ENCODE measurements around the gene HACD3. TPM values are rescaled to one million over a fixed set of nuclear protein-coding genes. Genes with fewer than 3 reads are reported as not detected.

Gene HACD3
- total RNA-seq, 4 donors from 2014 or later = 103 to 172 (median 128) TPM

DNA sequence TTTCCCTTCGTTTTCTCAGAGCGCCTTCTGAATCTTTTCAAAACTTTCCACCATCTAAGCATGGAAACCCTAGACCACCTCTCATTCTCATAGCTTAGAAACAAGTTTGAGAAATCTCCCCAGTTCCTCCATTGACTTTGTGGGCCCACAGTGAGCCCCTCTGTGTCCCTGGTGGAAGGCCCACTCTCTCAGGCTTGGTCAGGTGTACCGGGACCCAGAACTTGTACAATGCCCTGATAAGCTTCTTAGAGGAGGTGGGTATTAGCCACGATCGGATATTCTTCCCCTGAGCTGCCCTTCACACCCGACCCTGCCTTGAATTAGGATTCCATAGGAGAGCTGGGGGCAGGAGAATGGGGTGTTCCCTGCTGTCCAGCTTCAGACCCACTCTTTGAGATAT, 91.4 kb downstream of the HACD3 start, which contains the start of gene SLC24A1:
Gene SLC24A1, plus strand, starts transcription at position 301 of the 400 bp plus-strand sequence. CDS start 2,143 bp downstream, outside the sequence.
- intact Hi-C loops (cut with DNase I) = no loop called here
- 88 to 92% methylated on average over 6 of the region's 6 CpGs for WGBS, 2 donors

DNA sequence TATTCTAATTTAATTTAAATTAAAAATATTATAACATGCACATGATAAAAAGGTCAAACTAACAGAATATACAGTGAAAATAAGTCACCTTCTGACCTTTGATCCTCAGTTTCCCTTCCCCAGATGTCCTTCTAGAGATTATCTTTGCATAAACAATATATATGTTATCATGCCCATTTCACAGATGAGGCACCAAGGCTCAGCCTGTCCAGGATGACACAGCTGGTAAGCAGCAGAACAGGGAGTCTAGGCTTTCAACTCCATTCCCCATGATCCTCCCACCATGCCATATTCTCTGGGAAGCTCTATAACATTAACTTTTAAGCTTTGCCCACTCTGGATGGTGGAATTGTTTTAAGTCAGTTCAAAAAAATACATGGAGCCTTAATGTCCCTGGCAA, 92.8 kb downstream of the HACD3 start:
- H3K9me3 ChIP-seq = no peaks in the 10 kb centered on the region
- TF ChIP-seq POLR2A (IDR thresholded peaks at IDR 0.05) = no peak
- TF ChIP-seq, protein P1, sequence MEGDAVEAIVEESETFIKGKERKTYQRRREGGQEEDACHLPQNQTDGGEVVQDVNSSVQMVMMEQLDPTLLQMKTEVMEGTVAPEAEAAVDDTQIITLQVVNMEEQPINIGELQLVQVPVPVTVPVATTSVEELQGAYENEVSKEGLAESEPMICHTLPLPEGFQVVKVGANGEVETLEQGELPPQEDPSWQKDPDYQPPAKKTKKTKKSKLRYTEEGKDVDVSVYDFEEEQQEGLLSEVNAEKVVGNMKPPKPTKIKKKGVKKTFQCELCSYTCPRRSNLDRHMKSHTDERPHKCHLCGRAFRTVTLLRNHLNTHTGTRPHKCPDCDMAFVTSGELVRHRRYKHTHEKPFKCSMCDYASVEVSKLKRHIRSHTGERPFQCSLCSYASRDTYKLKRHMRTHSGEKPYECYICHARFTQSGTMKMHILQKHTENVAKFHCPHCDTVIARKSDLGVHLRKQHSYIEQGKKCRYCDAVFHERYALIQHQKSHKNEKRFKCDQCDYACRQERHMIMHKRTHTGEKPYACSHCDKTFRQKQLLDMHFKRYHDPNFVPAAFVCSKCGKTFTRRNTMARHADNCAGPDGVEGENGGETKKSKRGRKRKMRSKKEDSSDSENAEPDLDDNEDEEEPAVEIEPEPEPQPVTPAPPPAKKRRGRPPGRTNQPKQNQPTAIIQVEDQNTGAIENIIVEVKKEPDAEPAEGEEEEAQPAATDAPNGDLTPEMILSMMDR (IDR thresholded peaks at IDR 0.05) = no peak
- intact Hi-C loops (cut with DNase I) = no loop called here

More for the DNA sequence above, 91.4 kb downstream of the HACD3 start, which contains the start of gene SLC24A1:
- no peaks in the 10 kb centered on the region for H3K9me3 ChIP-seq
- TF ChIP-seq, protein P1 (IDR thresholded peaks at IDR 0.05) = no peak
- no peak for TF ChIP-seq POLR2A (IDR thresholded peaks at IDR 0.05)
- no peak within 1 kb of the TSS for H3K4me3 ChIP-seq (replicated peaks in 1 of 3)
- no peak for DNase-seq
- no peaks in the 10 kb centered on the region for H3K27me3 ChIP-seq
- peaks cover 6 to 11% of the 10 kb centered on the region in 2 donors for H3K36me3 ChIP-seq
- H3K27ac ChIP-seq = no peak within 1 kb of the TSS
- no peaks in the 10 kb centered on the region for H3K4me1 ChIP-seq

DNA sequence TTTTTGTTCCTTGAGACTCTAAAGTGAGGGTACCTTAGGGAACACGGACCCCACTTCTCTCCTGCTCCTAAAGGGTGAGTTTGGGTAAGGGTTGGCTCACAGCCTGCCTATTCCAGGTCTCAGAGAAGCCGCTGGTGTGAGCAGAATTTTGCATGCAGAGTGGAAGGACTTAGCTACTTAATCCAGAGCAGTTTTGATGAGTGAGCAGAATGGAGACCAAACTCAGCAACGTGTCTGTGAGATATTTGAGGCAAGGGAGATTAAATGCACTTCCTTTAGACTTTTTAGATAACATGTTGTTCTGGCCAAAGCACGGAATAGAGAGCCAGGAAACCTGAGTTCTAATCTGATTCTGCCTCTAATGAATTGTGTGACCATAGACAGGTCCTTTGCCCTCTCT, 96.6 kb downstream of the HACD3 start:
- TF ChIP-seq POLR2A (IDR thresholded peaks at IDR 0.05) = no peak
- TF ChIP-seq, protein P1 (IDR thresholded peaks at IDR 0.05) = no peak
- H3K9me3 ChIP-seq = no peaks in the 10 kb centered on the region
- WGBS, 2 donors = 78 to 82% methylated on average over 4 of the region's 4 CpGs
- H3K27me3 ChIP-seq = no peaks in the 10 kb centered on the region
- no peak overlapping the region for H3K27ac ChIP-seq
- DNase-seq = no peak
- no peaks in the 10 kb centered on the region for H3K4me1 ChIP-seq
- peaks cover 6 to 11% of the 10 kb centered on the region in 2 donors for H3K36me3 ChIP-seq
- H3K4me3 ChIP-seq (replicated peaks in 1 of 3) = no peak overlapping the region
- intact Hi-C loops (cut with DNase I) = no loop called here

More for the DNA sequence above, 92.8 kb downstream of the HACD3 start:
- Histone ChIP-seq H3K27ac (no peak overlapping the region), H3K27me3 (no peaks in the 10 kb centered on the region), H3K4me1 (no peaks in the 10 kb centered on the region), H3K36me3 (peaks cover 6 to 11% of the 10 kb centered on the region in 2 donors), H3K4me3 (replicated peaks in 1 of 3) (no peak overlapping the region)
- DNase-seq = no peak

Small RNA genes within 50 kb of the gene (small RNA-seq; reads per million reads assigned to genes)
- gene RF00019 (not detected), gene RNU6-19P (not detected)

Other genes with a start within 250 kb of the HACD3 start
- gene PARP16, start 243.6 kb upstream of the HACD3 start, total RNA-seq = 10 to 100 TPM; 11.3 to 15.5 (median 13.2) TPM
- gene RNU5A-1, start 234.4 kb upstream of the HACD3 start, total RNA-seq = not detected
- not detected for gene RNU5B-1, start 225.8 kb upstream of the HACD3 start, total RNA-seq
- gene IGDCC3, start 152.5 kb upstream of the HACD3 start, total RNA-seq = 1 to 10 TPM in 1 of 4 donors, under 1 TPM in 3; 0.22 to 1.5 (median 0.61) TPM
- gene IGDCC4, start 107.5 kb upstream of the HACD3 start, total RNA-seq = 10 to 100 TPM in 3 of 4 donors, 1 to 10 TPM in 1; 4.6 to 15.9 (median 10.6) TPM
- 10 to 100 TPM; 44.8 to 53.5 (median 52.3) TPM for gene DPP8, start 12.8 kb upstream of the HACD3 start, total RNA-seq
- 10 to 100 TPM; 52.4 to 99.4 (median 62.9) TPM for gene INTS14, start 80.7 kb downstream of the HACD3 start, total RNA-seq
- 10 to 100 TPM; 10.6 to 23.5 (median 13.0) TPM for gene SLC24A1, start 91.5 kb downstream of the HACD3 start, total RNA-seq